AG10803 (cell line): Measurements from ENCODE around the gene USP44.

Experiments used
- DNase-seq: peaks from one replicate; pipeline ENCODE4 v3.0.0; 2010; ENCODE audit warnings: low read depth
- H3K4me3 ChIP-seq: 2 replicates; pipeline ENCODE4 v1.5.1; 2011; ENCODE audit warnings: mild to moderate bottlenecking, low read length, control low read depth
- TF ChIP-seq, protein P1 (sequence below): conservative IDR thresholded peaks from 2 replicates; pipeline ENCODE4 v1.5.1; 2011; ENCODE audit warnings: mild to moderate bottlenecking, low read length, control low read depth, inconsistent platforms

The USP44 gene

DNA sequence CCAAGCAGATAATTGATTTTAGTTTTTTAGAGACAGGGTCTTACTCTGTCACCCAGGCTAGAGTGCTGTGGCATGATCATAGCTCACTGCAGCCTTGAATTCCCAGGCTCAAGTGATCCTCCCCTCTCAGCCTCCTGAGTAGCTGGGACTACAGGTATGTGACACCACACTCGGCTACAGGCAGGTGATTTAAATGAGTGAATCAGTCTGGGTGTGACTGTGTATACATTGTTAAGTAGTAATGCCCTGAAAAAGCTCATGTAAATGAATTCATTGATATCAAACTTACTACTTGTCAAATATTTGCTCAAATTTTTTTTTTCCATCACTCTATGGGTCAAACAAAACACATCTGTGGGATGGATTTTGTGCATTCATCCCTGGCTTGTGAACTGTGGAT, 6.3 kb upstream of the USP44 start:
- no peak for DNase-seq
- H3K4me3 ChIP-seq, result no peak overlapping the region
- TF ChIP-seq, protein P1, sequence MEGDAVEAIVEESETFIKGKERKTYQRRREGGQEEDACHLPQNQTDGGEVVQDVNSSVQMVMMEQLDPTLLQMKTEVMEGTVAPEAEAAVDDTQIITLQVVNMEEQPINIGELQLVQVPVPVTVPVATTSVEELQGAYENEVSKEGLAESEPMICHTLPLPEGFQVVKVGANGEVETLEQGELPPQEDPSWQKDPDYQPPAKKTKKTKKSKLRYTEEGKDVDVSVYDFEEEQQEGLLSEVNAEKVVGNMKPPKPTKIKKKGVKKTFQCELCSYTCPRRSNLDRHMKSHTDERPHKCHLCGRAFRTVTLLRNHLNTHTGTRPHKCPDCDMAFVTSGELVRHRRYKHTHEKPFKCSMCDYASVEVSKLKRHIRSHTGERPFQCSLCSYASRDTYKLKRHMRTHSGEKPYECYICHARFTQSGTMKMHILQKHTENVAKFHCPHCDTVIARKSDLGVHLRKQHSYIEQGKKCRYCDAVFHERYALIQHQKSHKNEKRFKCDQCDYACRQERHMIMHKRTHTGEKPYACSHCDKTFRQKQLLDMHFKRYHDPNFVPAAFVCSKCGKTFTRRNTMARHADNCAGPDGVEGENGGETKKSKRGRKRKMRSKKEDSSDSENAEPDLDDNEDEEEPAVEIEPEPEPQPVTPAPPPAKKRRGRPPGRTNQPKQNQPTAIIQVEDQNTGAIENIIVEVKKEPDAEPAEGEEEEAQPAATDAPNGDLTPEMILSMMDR, result no peak

DNA sequence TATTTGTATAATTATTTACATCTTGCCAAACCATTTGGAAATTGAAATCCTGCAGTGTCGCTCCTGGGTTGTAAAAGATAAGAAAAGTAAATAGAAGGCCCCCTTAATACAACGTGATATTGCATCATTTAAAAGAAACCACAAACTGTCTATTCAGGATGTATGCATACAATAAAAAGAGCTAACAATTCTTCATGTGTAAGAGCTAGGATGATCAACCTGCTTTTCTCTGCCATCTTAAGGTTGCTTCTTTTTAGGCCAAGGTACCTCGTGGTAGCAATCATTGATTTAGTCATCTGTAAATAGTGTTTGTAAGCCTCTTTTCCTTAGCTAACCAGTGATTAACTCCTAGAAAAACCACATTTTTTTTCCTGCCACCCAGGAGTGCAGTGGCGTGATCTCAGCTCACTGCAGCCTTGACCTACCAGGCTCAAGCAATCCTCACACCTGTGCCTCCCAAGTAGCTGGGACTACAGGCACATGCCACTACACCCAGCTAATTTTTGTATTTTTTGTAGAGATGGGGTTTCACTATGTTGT, 3.3 kb upstream of the USP44 start:
- no peak for DNase-seq
- H3K4me3 ChIP-seq, result no peak overlapping the region
- TF ChIP-seq, protein P1, result no peak

DNA sequence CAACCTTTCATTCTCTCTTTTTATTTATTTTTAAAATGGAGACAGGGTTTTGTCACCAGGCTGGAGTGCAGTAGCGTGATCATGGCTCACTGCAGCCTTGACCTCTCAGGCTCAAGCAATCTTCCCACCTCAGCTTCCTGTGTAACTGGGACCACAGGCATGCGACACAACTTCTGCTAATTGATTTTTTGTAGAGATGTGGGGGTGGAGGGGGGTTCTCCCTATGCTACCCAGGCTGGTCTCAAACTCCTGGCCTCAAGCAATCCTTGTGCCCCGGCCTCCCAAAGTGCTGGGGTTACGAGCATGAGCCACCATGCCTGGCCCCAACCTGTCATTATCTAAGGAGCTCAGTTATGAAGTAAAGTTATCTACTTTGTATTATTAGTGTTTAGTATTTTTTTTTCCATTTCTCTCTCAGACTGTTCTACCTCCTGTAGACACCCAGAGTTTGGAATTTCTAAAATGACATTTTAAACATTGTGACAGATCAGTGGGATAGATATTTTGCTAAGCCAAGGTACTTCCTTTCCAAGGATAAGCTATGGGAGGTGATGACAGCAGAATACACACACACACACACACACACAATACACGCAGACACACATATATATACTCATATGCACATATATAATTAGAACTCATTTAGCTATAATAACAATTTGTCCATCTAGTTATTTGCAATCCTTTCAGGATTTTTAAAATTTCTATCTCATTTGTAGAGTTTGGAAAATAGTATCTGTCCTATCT, 2.1 kb upstream of the USP44 start:
- no peak for DNase-seq
- TF ChIP-seq, protein P1, result no peak
- H3K4me3 ChIP-seq, result no peak overlapping the region

DNA sequence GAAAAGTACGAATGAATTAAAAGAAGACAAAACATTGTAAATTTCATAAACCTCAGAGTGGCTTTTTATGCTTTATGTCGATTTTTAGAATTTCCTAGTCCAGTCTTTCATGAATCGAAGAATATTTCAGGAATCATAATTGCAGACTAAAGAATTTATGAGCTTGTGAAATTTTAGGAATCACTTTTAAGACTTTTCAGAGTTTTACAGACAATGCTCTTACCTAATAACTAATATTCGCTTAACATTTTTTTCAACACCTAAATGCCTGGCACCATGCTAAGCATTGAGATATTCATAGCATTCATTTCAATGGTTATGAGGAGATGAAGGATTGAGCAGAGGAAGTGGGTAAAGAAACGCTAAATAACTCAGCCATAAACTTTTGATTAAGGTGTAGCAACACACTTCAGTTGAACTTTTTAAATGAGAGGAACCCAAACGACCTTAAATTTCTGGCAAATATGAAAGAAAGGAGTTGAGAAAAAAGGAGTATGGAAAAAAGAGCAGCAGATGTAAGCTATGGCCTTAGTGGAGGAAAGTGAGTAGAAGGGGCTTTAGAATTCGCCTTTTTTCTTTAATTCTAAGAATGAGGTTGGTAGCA, 739 bp upstream of the USP44 start:
- DNase-seq, result no peak
- TF ChIP-seq, protein P1, result no peak
- no peak overlapping the region for H3K4me3 ChIP-seq

DNA sequence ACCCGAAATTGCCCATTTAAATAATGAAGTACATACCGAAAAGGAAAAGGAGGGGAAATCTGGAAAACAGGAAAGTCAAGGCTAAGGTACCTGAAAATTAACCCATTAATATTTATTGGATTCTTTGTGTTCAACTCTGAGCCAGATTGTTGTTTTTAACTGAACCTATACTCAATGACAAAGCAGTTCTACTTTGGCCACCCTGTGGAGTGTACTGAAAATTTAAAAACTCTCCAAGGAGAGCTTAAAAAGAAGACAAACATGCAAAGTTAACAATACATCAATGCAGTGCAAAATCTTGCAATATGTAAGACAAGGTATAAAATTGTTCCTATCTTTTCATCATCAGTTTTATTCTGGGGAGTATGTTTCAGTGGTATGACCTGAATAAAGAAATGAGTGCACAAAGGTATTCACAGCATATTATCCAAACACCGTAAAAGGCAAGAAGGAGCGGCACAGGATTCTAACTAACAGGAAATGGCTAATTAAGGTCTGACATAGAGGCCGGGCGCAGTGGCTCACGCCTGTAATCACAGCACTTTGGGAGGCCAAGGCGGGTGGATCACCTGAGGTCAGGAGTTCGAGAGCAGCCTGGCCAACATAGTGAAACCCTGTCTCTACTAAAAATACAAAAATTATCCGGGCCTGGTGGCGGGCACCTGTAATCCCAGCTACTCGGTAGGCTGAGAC, 1.7 kb downstream of the USP44 start:
- TF ChIP-seq, protein P1, result no peak
- H3K4me3 ChIP-seq, result no peak overlapping the region
- DNase-seq, result no peak

DNA sequence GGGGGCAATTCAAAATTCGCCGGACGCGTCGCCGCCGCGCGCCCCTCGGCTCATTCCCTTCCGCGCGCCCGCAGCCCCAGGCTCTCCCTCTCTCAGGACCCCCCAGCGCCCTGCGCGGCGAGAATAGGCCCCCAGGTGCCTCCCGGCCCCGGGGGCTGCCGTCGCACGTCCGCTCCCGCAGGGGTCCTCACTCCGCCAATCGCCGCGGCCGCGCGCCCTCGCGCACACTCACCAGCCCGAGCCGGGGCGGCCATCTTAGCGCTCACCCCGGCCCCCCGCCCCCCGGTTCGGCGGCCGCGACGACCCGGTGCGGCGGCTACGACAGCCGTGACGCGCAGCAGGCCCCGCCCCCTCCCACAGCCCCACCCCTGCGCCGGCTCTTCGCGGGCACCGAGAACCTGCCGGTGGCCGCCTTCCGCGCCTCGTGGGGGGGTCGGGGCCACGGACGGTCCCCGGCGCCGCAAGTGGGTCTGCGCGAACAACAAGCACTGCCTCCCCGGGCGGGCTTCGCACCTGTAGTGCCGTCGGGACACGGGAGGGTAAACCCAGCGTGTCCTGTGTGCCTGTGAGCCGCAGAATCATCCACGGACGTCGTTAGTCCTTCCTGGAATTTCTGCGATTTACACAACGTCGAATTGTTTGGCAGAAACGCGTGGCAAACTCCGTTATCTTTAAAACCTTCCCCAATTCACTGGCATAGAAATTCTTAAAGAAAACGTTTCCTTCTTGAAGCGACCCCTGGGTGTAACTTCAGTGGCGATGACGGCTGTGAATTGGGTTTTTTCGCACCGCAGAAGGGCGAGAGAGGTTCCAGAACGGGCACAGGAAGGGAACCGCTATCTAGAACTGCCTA, 2.5 kb downstream of the USP44 start:
- no peak for DNase-seq
- peak overlapping the region; percentile 42 for H3K4me3 ChIP-seq

More for the DNA sequence above, 2.5 kb downstream of the USP44 start:
- TF ChIP-seq, protein P1, result no peak
